SK-N-SH treated with all-trans-retinoic acid at 6 μM for 48 hours (cell line): ENCODE results near the gene IMP4.

Experiments used
- BACH2 ChIP-seq: fragments of 250-450 bp; sonication (Bioruptor Pico); IDR thresholded peaks from 2 replicates; pipeline ENCODE4 v1.9.0; 2021; ENCODE audit warnings: mild to moderate bottlenecking, borderline replicate concordance
- CREB5 ChIP-seq: fragments of 250-450 bp; sonication (Bioruptor Pico); IDR thresholded peaks from 2 replicates; pipeline ENCODE4 v1.5.1; 2020; ENCODE audit warnings: low read depth, mild to moderate bottlenecking, moderate library complexity
- CSDC2 ChIP-seq: fragments of 250-450 bp; sonication (Bioruptor Pico); IDR thresholded peaks from 2 replicates; pipeline ENCODE4 v1.5.0; 2020; ENCODE audit warnings: mild to moderate bottlenecking, moderate library complexity
- PATZ1 ChIP-seq: fragments of 250-450 bp; sonication (Bioruptor Pico); IDR thresholded peaks from 2 replicates; pipeline ENCODE4 v1.8.0; 2020; ENCODE audit warnings: mild to moderate bottlenecking, moderate library complexity, borderline replicate concordance
- RARB ChIP-seq: fragments of 250-450 bp; sonication (Bioruptor Pico); IDR thresholded peaks from 2 replicates; pipeline ENCODE4 v1.8.0; 2021; ENCODE audit warnings: mild to moderate bottlenecking, moderate library complexity
- SNAI2 ChIP-seq: fragments of 250-450 bp; sonication (Bioruptor Pico); IDR thresholded peaks from 2 replicates; pipeline ENCODE4 v1.5.0; 2020; ENCODE audit warnings: mild to moderate bottlenecking, moderate library complexity
- ZFP3 ChIP-seq: fragments of 250-450 bp; sonication (Bioruptor Pico); IDR thresholded peaks from 2 replicates; pipeline ENCODE4 v1.5.0; 2020; ENCODE audit warnings: mild to moderate bottlenecking, moderate library complexity
- ZFP30 ChIP-seq: fragments of 450-650 bp; formaldehyde crosslinking; IDR thresholded peaks from 2 replicates; pipeline ENCODE4 v1.5.0; 2022; ENCODE audit warnings: mild to moderate bottlenecking, moderate library complexity
- TF ChIP-seq, protein P1 (sequence below): fragments of 250-450 bp; sonication (Bioruptor Pico); IDR thresholded peaks from 2 replicates; pipeline ENCODE4 v1.8.0; 2021; ENCODE audit warnings: low read depth, mild to moderate bottlenecking, moderate library complexity, borderline replicate concordance

DNA sequence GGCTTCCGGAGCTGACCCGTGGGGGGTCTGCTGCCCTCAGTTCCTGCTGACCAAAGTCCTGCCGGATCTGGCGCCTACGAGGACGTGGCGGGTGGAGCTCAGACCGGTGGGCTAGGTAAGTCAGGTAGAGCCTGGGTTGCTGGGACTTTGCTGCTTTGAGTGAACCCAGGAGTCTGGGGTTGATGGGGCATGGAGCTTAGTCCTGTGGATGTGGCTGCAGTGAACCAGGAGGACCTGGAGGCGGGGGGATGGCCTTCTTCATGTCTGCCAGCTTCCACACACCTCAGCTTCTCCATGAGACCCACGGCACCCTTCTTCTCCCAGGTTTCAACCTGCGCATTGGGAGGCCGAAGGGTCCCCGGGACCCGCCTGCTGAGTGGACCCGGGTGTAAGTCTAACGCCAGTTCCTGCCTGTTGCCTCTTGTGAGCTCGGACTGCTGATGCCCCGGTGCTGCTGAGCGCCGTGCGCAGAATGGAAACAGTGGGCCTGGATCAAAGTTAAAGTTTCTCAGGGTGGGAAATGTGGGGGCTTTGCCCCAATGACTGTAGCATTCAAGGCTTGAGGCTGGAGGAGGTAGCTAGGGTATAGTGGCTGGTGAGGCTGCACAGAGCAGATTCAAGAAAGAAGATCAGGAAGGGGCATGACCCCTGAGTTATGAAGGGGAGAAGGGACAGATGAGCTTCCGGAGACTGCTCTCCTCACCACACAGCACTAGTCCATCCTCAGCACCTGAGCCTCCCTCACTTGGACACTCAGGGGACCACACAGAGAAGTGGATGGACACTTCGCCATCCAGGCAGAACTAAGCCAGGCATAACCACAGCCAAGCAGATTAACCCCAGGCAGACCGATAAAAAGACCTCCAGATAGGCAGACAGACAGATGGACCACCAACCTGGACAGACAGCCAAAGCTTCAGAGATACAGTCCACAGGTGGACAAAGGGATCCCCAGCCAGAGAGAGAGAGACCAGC is 30.4 kb downstream of the IMP4 start:
- TF ChIP-seq BACH2 (CRISPR knock-in tag) (no peak), CSDC2 (CRISPR knock-in tag) (no peak), SNAI2 (CRISPR knock-in tag) (no peak), ZFP3 (no peak), ZFP30 (CRISPR knock-in tag) (no peak), PATZ1 (CRISPR knock-in tag) (no peak), CREB5 (CRISPR knock-in tag) (no peak), RARB (no peak)
- TF ChIP-seq, protein P1, sequence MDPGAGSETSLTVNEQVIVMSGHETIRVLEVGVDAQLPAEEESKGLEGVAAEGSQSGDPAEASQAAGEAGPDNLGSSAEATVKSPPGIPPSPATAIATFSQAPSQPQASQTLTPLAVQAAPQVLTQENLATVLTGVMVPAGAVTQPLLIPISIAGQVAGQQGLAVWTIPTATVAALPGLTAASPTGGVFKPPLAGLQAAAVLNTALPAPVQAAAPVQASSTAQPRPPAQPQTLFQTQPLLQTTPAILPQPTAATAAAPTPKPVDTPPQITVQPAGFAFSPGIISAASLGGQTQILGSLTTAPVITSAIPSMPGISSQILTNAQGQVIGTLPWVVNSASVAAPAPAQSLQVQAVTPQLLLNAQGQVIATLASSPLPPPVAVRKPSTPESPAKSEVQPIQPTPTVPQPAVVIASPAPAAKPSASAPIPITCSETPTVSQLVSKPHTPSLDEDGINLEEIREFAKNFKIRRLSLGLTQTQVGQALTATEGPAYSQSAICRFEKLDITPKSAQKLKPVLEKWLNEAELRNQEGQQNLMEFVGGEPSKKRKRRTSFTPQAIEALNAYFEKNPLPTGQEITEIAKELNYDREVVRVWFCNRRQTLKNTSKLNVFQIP (CRISPR knock-in tag), result no peak
